ENCODE measurements around the gene SLC35D1. TPM values are rescaled to one million over a fixed set of nuclear protein-coding genes. Genes with fewer than 3 reads are reported as not detected.

SLC35D1 gene
- polyA plus RNA-seq, 1 of the 3 experiments (the other 2 are of a cell fraction), result 4.8 TPM

GRCh38 chr1:67078291-67078690 lies 24.3 kb upstream of the SLC35D1 start:
- no peaks in the 10 kb centered on the region for H4K20me1 ChIP-seq (ENCODE audit: insufficient read depth)
- DNase-seq, result no peak
- H3K4me1 ChIP-seq (ENCODE audit: control insufficient read depth in 1 of 2, insufficient read depth in 2 of 2, low read depth in 1 of 2, low read length in 1 of 2), result no peaks in the 10 kb centered on the region
- no peak overlapping the region for H3K9ac ChIP-seq
- H3K9me3 ChIP-seq, result no peaks in the 10 kb centered on the region
- H3K4me2 ChIP-seq, result no peak overlapping the region
- ChIA-PET CTCF (no interaction called here), POLR2A (no interaction called here)
- no peaks in the 10 kb centered on the region for H3K36me3 ChIP-seq (replicated peaks in 1 of 2; ENCODE audit: control insufficient read depth in 1 of 2, insufficient read depth in 2 of 2, low read length in 1 of 2)
- no peaks in the 10 kb centered on the region for H3K27me3 ChIP-seq (ENCODE audit: insufficient read depth)
- H3F3A ChIP-seq (replicated peaks; ENCODE audit: insufficient read depth), result no peaks in the 10 kb centered on the region
- no peaks in the 10 kb centered on the region for H3K79me2 ChIP-seq (ENCODE audit: insufficient read depth)
- H3K27ac ChIP-seq (ENCODE audit: low read depth in 2 of 2, low read length in 1 of 2), result no peak overlapping the region
- H2AFZ ChIP-seq (ENCODE audit: low read depth), result no peak overlapping the region
- no peaks in the 10 kb centered on the region for H3K9me2 ChIP-seq
- WGBS (ENCODE audit: low lambda C conversion rate), result 66% methylated on average over 3 of the region's 3 CpGs
- H3K4me3 ChIP-seq (ENCODE audit: low read depth in 2 of 2, low read length in 1 of 2), result no peak overlapping the region
- no peak for TF ChIP-seq USF1 (IDR thresholded peaks at IDR 0.05; ENCODE audit: borderline replicate concordance, low read depth)
- TF ChIP-seq RFX5 (IDR thresholded peaks at IDR 0.05; ENCODE audit: low read length), result no peak
- TF ChIP-seq RXRA (IDR thresholded peaks at IDR 0.05; ENCODE audit: borderline replicate concordance, low read depth), result no peak
- no peak for TF ChIP-seq ZBTB33 (IDR thresholded peaks at IDR 0.05; ENCODE audit: borderline replicate concordance, low read depth)
- no peak for TF ChIP-seq YY1 (IDR thresholded peaks at IDR 0.05; ENCODE audit: low read depth)
- no peak for TF ChIP-seq MXI1 (IDR thresholded peaks at IDR 0.05; ENCODE audit: low read depth, low read length)
- TF ChIP-seq SMC3 (IDR thresholded peaks at IDR 0.05; ENCODE audit: low read depth, low read length), result no peak
- TF ChIP-seq RAD21 (IDR thresholded peaks at IDR 0.05; ENCODE audit: low read length), result no peak
- TF ChIP-seq TAF1 (IDR thresholded peaks at IDR 0.05; ENCODE audit: borderline replicate concordance, low read depth, low read length), result no peak
- TF ChIP-seq USF2 (IDR thresholded peaks at IDR 0.05; ENCODE audit: borderline replicate concordance, low read depth, low read length), result no peak
- TF ChIP-seq MAX (IDR thresholded peaks at IDR 0.05; ENCODE audit: low read depth), result no peak
- no peak for TF ChIP-seq FOXJ3 (CRISPR knock-in tag; IDR thresholded peaks at IDR 0.05)
- no peak for TF ChIP-seq CTCF (IDR thresholded peaks at IDR 0.05)
- TF ChIP-seq JUND (IDR thresholded peaks at IDR 0.05), result no peak
- no peak for TF ChIP-seq SIN3A (IDR thresholded peaks at IDR 0.05; ENCODE audit: borderline replicate concordance, low read depth, low read length)
- TF ChIP-seq GABPA (IDR thresholded peaks at IDR 0.05; ENCODE audit: low read depth), result no peak
- TF ChIP-seq MEF2A (IDR thresholded peaks at IDR 0.05; ENCODE audit: borderline replicate concordance, low read depth), result no peak
- TF ChIP-seq FOXM1 (IDR thresholded peaks at IDR 0.05; ENCODE audit: low read depth), result no peak
- no peak for TF ChIP-seq EP300 (IDR thresholded peaks at IDR 0.05; ENCODE audit: borderline replicate concordance in 1 of 2, low read depth in 1 of 2, low read length in 1 of 2)
- no peak for TF ChIP-seq CHD2 (IDR thresholded peaks at IDR 0.05; ENCODE audit: low read length, partially characterized antibody)
